ENCODE measurements around the gene SLC24A3.

GRCh38 chr20:19690462-19690861 lies 478.0 kb downstream of the SLC24A3 start:
- TF ChIP-seq EZH2 (IDR thresholded peaks at IDR 0.05) (no peak), POLR2AphosphoS5 (IDR thresholded peaks at IDR 0.05; ENCODE audit: borderline replicate concordance, low read depth, low read length) (no peak)
